MM.1S (cell line): ENCODE measurements around the gene IGF2BP3.

ENCODE experiments used
- EZH2 ChIP-seq: fragments of 300-600 bp; sonication (generic); optimal IDR thresholded peaks from 2 replicates; pipeline ENCODE3; 2017; ENCODE audit warnings: low read depth, mild to moderate bottlenecking, antibody characterized with exemption, low read length, mixed read lengths
- EZH2phosphoT487 ChIP-seq: fragments of 300-600 bp; sonication (generic); IDR thresholded peaks from 2 replicates; pipeline ENCODE4 v1.6.1; 2018; ENCODE audit warnings: antibody characterized with exemption, low read length
- TF ChIP-seq, protein P1 (sequence below): fragments of 300-600 bp; sonication (generic); IDR thresholded peaks from 2 replicates; pipeline ENCODE4 v1.5.1; 2016; ENCODE audit warnings: antibody characterized with exemption, low read length, mixed read lengths

GRCh38 chr7:23287612-23288011 is 182.7 kb downstream of the IGF2BP3 start:
- TF ChIP-seq EZH2, result no peak
- TF ChIP-seq, protein P1, sequence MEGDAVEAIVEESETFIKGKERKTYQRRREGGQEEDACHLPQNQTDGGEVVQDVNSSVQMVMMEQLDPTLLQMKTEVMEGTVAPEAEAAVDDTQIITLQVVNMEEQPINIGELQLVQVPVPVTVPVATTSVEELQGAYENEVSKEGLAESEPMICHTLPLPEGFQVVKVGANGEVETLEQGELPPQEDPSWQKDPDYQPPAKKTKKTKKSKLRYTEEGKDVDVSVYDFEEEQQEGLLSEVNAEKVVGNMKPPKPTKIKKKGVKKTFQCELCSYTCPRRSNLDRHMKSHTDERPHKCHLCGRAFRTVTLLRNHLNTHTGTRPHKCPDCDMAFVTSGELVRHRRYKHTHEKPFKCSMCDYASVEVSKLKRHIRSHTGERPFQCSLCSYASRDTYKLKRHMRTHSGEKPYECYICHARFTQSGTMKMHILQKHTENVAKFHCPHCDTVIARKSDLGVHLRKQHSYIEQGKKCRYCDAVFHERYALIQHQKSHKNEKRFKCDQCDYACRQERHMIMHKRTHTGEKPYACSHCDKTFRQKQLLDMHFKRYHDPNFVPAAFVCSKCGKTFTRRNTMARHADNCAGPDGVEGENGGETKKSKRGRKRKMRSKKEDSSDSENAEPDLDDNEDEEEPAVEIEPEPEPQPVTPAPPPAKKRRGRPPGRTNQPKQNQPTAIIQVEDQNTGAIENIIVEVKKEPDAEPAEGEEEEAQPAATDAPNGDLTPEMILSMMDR, result no peak
- TF ChIP-seq EZH2phosphoT487, result no peak
